ENCODE data around the gene FBXO21. TPM values are rescaled to one million over a fixed set of nuclear protein-coding genes. Genes with fewer than 3 reads are reported as not detected.

Gene FBXO21
- total RNA-seq, 1 donor from 2014 or later, result 41.4 TPM

- TF ChIP-seq, protein P1, sequence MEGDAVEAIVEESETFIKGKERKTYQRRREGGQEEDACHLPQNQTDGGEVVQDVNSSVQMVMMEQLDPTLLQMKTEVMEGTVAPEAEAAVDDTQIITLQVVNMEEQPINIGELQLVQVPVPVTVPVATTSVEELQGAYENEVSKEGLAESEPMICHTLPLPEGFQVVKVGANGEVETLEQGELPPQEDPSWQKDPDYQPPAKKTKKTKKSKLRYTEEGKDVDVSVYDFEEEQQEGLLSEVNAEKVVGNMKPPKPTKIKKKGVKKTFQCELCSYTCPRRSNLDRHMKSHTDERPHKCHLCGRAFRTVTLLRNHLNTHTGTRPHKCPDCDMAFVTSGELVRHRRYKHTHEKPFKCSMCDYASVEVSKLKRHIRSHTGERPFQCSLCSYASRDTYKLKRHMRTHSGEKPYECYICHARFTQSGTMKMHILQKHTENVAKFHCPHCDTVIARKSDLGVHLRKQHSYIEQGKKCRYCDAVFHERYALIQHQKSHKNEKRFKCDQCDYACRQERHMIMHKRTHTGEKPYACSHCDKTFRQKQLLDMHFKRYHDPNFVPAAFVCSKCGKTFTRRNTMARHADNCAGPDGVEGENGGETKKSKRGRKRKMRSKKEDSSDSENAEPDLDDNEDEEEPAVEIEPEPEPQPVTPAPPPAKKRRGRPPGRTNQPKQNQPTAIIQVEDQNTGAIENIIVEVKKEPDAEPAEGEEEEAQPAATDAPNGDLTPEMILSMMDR (IDR thresholded peaks at IDR 0.05), result no peak
- Histone ChIP-seq H3K27ac (no peak overlapping the region), H3K36me3 (no peaks in the 10 kb centered on the region), H3K4me1 (no peaks in the 10 kb centered on the region), H3K4me3 (no peak overlapping the region), H3K27me3 (peaks cover 15% of the 10 kb centered on the region), H3K9me3 (no peaks in the 10 kb centered on the region)
- intact Hi-C loops (cut with DNase I), result no loop called here
- peak; percentile 39 for DNase-seq
- no peak for ATAC-seq
Observed at GRCh38 chr12:117092511-117092780, 97.8 kb downstream of the FBXO21 start.

Other genes starting within 250 kb of the FBXO21 start
- gene TESC, start 91.1 kb downstream of the FBXO21 start, total RNA-seq, result 10.3 TPM
- gene NOS1, start 171.2 kb upstream of the FBXO21 start, total RNA-seq, result 4.9 TPM